Sigmoid colon (tissue), 4 donors: Measurements from ENCODE around the gene PLPP6.

Experiments
- EP300 ChIP-seq, 4 donors: sonication (generic); formaldehyde crosslinking; IDR thresholded peaks; one replicate each; pipeline ENCODE4 v1.6.1; 2017; ENCODE audit warnings: antibody characterized with exemption in 4 of 4
- POLR2A ChIP-seq, 2 donors: fragments of 450-650 bp; IDR thresholded peaks; one replicate each; pipeline ENCODE4 v1.6.1; 2016; ENCODE audit warnings: antibody characterized with exemption in 2 of 2, mild to moderate bottlenecking in 2 of 2, moderate library complexity in 2 of 2
- POLR2AphosphoS5 ChIP-seq, 4 donors: sonication (generic); formaldehyde crosslinking; IDR thresholded peaks; one replicate each; pipeline ENCODE4 v1.6.1; 2017; ENCODE audit warnings: antibody characterized with exemption in 4 of 4
- TF ChIP-seq, protein P1 (sequence below), 4 experiments: fragments of 450-650 bp in 3 of 4; fragments of 200-600 bp in 1 of 4; IDR thresholded peaks; one replicate each; pipeline ENCODE4 v1.5.1; 2016 to 2019; ENCODE audit warnings: antibody characterized with exemption in 4 of 4, mild to moderate bottlenecking in 3 of 4, moderate library complexity in 2 of 4

GRCh38 chr9:4686584-4686983 lies 24.5 kb downstream of the PLPP6 start:
- TF ChIP-seq, protein P1, sequence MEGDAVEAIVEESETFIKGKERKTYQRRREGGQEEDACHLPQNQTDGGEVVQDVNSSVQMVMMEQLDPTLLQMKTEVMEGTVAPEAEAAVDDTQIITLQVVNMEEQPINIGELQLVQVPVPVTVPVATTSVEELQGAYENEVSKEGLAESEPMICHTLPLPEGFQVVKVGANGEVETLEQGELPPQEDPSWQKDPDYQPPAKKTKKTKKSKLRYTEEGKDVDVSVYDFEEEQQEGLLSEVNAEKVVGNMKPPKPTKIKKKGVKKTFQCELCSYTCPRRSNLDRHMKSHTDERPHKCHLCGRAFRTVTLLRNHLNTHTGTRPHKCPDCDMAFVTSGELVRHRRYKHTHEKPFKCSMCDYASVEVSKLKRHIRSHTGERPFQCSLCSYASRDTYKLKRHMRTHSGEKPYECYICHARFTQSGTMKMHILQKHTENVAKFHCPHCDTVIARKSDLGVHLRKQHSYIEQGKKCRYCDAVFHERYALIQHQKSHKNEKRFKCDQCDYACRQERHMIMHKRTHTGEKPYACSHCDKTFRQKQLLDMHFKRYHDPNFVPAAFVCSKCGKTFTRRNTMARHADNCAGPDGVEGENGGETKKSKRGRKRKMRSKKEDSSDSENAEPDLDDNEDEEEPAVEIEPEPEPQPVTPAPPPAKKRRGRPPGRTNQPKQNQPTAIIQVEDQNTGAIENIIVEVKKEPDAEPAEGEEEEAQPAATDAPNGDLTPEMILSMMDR (IDR thresholded peaks at IDR 0.05), result no peak
- no peak for TF ChIP-seq POLR2A (IDR thresholded peaks at IDR 0.05)
- TF ChIP-seq EP300 (IDR thresholded peaks at IDR 0.05), result no peak
- TF ChIP-seq POLR2AphosphoS5 (IDR thresholded peaks at IDR 0.05), result no peak
